HepG2 (cell line): ENCODE results near the gene RBBP8NL. TPM values are rescaled to one million over a fixed set of nuclear protein-coding genes. Genes with fewer than 3 reads are reported as not detected.

ENCODE experiments used
- ASH2L ChIP-seq: fragments of 300-600, 200-600 bp; sonication (generic); IDR thresholded peaks from 2 replicates; pipeline ENCODE4 v1.7.0; 2017; ENCODE audit warnings: low read depth, mild to moderate bottlenecking, moderate library complexity, mixed read lengths, low read length; ENCODE audit not compliant: insufficient read length
- CEBPZ ChIP-seq: IDR thresholded peaks from 2 replicates; pipeline ENCODE4 v1.6.1; 2012; ENCODE audit warnings: low read length, improper control_type of control experiment
- ETV6 ChIP-seq: sonication (generic); formaldehyde crosslinking; conservative IDR thresholded peaks from 2 replicates; pipeline ENCODE4 v1.4.0; 2020; ENCODE audit warnings: missing genetic modification reagents
- HNF1B ChIP-seq: sonication (generic); formaldehyde crosslinking; IDR thresholded peaks from 2 replicates; pipeline ENCODE4 v1.5.1; 2020; ENCODE audit warnings: mild to moderate bottlenecking, moderate library complexity, missing genetic modification reagents
- JDP2 ChIP-seq: sonication (generic); formaldehyde crosslinking; IDR thresholded peaks from 2 replicates; pipeline ENCODE4 v1.8.1; 2022; ENCODE audit warnings: missing genetic modification reagents, borderline replicate concordance
- KAT2B ChIP-seq: fragments of 150-350 bp; IDR thresholded peaks from 2 replicates; pipeline ENCODE4 v1.6.1; 2014; ENCODE audit warnings: low read depth, low read length, borderline replicate concordance
- MEF2D ChIP-seq: sonication (generic); formaldehyde crosslinking; IDR thresholded peaks from 2 replicates; pipeline ENCODE4 v1.5.1; 2020; ENCODE audit warnings: mild to moderate bottlenecking, missing genetic modification reagents
- NCOA5 ChIP-seq: sonication (generic); formaldehyde crosslinking; IDR thresholded peaks from 2 replicates; pipeline ENCODE4 v1.4.0; 2020; ENCODE audit warnings: missing genetic modification reagents
- NRL ChIP-seq: sonication (generic); formaldehyde crosslinking; IDR thresholded peaks from 2 replicates; pipeline ENCODE4 v1.5.0; 2020; ENCODE audit warnings: missing genetic modification reagents, mild to moderate bottlenecking, moderate library complexity, borderline replicate concordance
- PCBP1 ChIP-seq: fragments of 200-400 bp; formaldehyde crosslinking; IDR thresholded peaks from 2 replicates; pipeline ENCODE4 v1.6.1; 2017; ENCODE audit warnings: mild to moderate bottlenecking, low read depth, low read length, borderline replicate concordance
- PHF5A ChIP-seq: IDR thresholded peaks from one replicate; pipeline ENCODE4 v1.6.1; 2018; ENCODE audit warnings: low read depth, missing genetic modification reagents; ENCODE audit not compliant: unreplicated experiment
- SMAD9 ChIP-seq: sonication (generic); formaldehyde crosslinking; IDR thresholded peaks from 2 replicates; pipeline ENCODE4 v1.5.1; 2020; ENCODE audit warnings: mild to moderate bottlenecking, missing genetic modification reagents
- SOX6 ChIP-seq, 2 experiments: fragments of 450-650 bp in 1 of 2; sonication (generic) in 1 of 2; formaldehyde crosslinking in 1 of 2; IDR thresholded peaks; 2 replicates each; pipeline versions ENCODE4 v1.4.0 to v1.6.1; 2017 to 2020; ENCODE audit warnings: antibody characterized with exemption in 1 of 2, mild to moderate bottlenecking in 1 of 2, missing genetic modification reagents in 1 of 2
- TP53 ChIP-seq: sonication (generic); formaldehyde crosslinking; conservative IDR thresholded peaks from 2 replicates; pipeline ENCODE4 v1.4.0; 2020; ENCODE audit warnings: missing genetic modification reagents
- ZBTB20 ChIP-seq: sonication (generic); formaldehyde crosslinking; IDR thresholded peaks from 2 replicates; pipeline ENCODE4 v1.8.1; 2023; ENCODE audit warnings: missing genetic modification reagents, low read depth, mild to moderate bottlenecking, borderline replicate concordance
- ZBTB43 ChIP-seq: sonication (generic); formaldehyde crosslinking; conservative IDR thresholded peaks from 2 replicates; pipeline ENCODE4 v1.4.0; 2020; ENCODE audit warnings: missing genetic modification reagents
- ZFP90 ChIP-seq: sonication (generic); formaldehyde crosslinking; IDR thresholded peaks from 2 replicates; pipeline ENCODE4 v1.8.0; 2022; ENCODE audit warnings: missing genetic modification reagents, mild to moderate bottlenecking, inconsistent platforms, borderline replicate concordance
- ZNF136 ChIP-seq: sonication (generic); formaldehyde crosslinking; IDR thresholded peaks from 2 replicates; pipeline ENCODE4 v1.8.1; 2022; ENCODE audit warnings: low read depth, mild to moderate bottlenecking, moderate library complexity, missing genetic modification reagents
- ZNF256 ChIP-seq: sonication (generic); formaldehyde crosslinking; conservative IDR thresholded peaks from 2 replicates; pipeline ENCODE4 v1.4.0; 2020; ENCODE audit warnings: missing genetic modification reagents
- ZNF274 ChIP-seq: sonication (generic); formaldehyde crosslinking; IDR thresholded peaks from 2 replicates; pipeline ENCODE4 v1.5.1; 2020; ENCODE audit warnings: mild to moderate bottlenecking, missing genetic modification reagents
- ZNF329 ChIP-seq: sonication (generic); formaldehyde crosslinking; IDR thresholded peaks from 2 replicates; pipeline ENCODE4 v1.9.0; 2021; ENCODE audit warnings: low read depth, mild to moderate bottlenecking, missing genetic modification reagents
- ZNF496 ChIP-seq: sonication (generic); formaldehyde crosslinking; IDR thresholded peaks from 2 replicates; pipeline ENCODE4 v1.8.1; 2023; ENCODE audit warnings: mild to moderate bottlenecking, moderate library complexity, missing genetic modification reagents; ENCODE audit not compliant: insufficient replicate concordance
- ZNF816 ChIP-seq: sonication (generic); formaldehyde crosslinking; IDR thresholded peaks from 2 replicates; pipeline ENCODE4 v1.8.0; 2022; ENCODE audit warnings: missing genetic modification reagents, mild to moderate bottlenecking, borderline replicate concordance
- polyA plus RNA-seq, 8 experiments: library from polyadenylated mRNA; depleted of rRNA in 3 of 8; stranded (reverse) in 7 of 8; unstranded in 1 of 8; fragments of >200 nt; fragmentation: Illumina TruSeq in 4 of 8; extraction: Trizol in 4 of 8; gene quantifications; 2 replicates each; pipeline versions ENCODE4 v1.2.1 to v1.2.3, GENCODE V29; 2011 to 2016; ENCODE audit warnings: low read depth in 4 of 8, missing spikeins in 1 of 8, mixed read lengths in 1 of 8; ENCODE audit not compliant: insufficient read depth in 1 of 8
- total RNA-seq, 5 experiments: library from RNA; depleted of rRNA; stranded (reverse); fragments of >200 nt; fragmentation: Illumina TruSeq; extraction: Trizol; gene quantifications; 2 replicates each; pipeline ENCODE4 v1.2.3, GENCODE V29; 2016; ENCODE audit warnings: low read depth in 1 of 5

Gene RBBP8NL
- total and polyA plus RNA-seq, 2 of the 13 experiments (the other 11 are each of a cell fraction or from before 2014, with no cell fraction given) = 0.69 to 0.86 TPM

- TF ChIP-seq CEBPZ (no peak), NCOA5 (CRISPR knock-in tag) (no peak), ETV6 (CRISPR knock-in tag) (no peak), KAT2B (no peak), MEF2D (CRISPR knock-in tag) (peak; percentile 43; the same call in 1 of the 2 replicates), ZNF136 (CRISPR knock-in tag) (no peak), NRL (CRISPR knock-in tag) (no peak), ZNF256 (CRISPR knock-in tag) (peak; percentile 93), HNF1B (CRISPR knock-in tag) (peak; percentile 88), ZBTB43 (peak; percentile 39; the same call in 1 of the 2 replicates), SOX6 (IDR thresholded peaks at IDR 0.05) (no peak), SOX6 (CRISPR knock-in tag; IDR thresholded peaks at IDR 0.05) (peak; percentile 65; the same call in 1 of the 2 replicates), ZNF329 (CRISPR knock-in tag) (no peak), ZFP90 (CRISPR knock-in tag) (peak; percentile 94), ZNF496 (CRISPR knock-in tag) (no peak), PHF5A (CRISPR knock-in tag) (peak; percentile 60), ZBTB20 (CRISPR knock-in tag) (no peak), PCBP1 (0 out of 2 replicates have a peak, but pooled peaks have one; percentile 30), TP53 (CRISPR knock-in tag) (no peak), ZNF816 (CRISPR knock-in tag) (no peak), SMAD9 (CRISPR knock-in tag) (no peak), JDP2 (CRISPR knock-in tag) (no peak), ZNF274 (CRISPR knock-in tag) (peak; percentile 77; the same call in 1 of the 2 replicates), ASH2L (peak; percentile 31)
Measured at GRCh38 chr20:62382306-62383198, 44.8 kb downstream of the RBBP8NL start (continued).
